Measurements from ENCODE around the gene GRAMD4.
"Not testable (repeated sequence)": the region's sequence is repeated elsewhere in the genome, so short reads cannot be mapped to it uniquely, and the experiment has no call there.

GRAMD4 gene

DNA sequence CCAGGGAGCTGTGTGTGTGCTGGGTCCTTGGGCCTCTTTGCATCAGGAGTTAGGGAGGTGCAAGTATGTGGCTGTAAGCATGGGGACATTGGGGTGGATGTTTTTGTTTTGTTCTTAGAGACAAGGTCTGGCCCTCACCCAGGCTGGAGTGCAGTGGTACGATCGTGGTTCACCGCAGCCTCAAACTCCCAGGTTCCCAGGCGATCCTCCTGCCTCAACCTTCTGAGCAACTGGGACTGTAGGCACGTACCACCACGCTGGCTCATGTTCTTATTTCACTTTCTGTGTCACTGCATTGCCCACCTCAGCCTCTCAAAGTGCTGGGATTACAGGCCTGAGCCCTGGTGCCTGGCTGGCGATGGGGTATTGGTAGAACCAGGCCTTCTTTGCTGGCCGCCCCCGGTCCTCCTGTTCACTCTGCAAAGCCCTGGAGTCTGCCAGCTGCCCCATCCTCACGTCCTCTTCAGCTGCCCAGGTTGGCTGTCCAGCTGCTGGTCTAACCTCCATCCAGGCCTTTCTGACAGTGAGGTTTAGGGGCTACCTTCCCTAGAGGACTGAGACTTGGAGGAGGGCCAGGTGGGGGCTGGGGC, 851 bp upstream of the GRAMD4 start:
- DNase-seq (ENCODE audit: low spot score) = no peak

DNA sequence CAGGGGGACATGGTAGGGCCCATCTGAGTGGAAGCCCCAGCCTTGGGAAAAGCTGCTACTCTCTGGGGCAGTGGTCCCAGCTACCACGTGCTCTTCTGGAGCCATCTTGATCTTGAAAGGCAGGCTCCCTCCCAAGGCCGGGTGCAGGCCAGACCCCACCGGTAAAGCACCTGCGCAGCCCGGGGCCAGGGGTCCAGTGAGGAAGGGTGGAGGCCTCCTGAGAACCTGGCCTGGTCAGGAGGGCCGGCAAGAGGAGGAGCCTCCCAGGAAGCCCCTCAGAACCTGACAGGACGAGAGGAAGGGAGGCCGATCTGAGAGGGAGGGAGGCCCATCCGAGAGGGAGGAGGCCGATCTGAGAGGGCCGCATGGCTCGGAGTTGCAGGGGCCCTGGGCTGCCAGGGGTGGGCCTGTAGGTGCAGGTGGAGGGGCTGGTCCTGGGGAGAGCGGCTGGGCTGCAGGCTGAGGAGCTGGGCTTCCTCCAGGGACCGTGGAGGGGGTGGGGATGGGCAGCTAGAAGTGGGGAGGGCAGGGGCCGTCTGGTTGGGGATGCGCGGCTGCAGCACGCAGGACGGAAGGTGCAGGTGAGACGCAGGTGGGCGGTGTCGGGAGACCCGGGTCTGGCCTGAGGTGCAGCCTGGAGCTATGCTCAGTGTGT, 529 bp downstream of the GRAMD4 start:
- no peak for DNase-seq (ENCODE audit: low spot score)

DNA sequence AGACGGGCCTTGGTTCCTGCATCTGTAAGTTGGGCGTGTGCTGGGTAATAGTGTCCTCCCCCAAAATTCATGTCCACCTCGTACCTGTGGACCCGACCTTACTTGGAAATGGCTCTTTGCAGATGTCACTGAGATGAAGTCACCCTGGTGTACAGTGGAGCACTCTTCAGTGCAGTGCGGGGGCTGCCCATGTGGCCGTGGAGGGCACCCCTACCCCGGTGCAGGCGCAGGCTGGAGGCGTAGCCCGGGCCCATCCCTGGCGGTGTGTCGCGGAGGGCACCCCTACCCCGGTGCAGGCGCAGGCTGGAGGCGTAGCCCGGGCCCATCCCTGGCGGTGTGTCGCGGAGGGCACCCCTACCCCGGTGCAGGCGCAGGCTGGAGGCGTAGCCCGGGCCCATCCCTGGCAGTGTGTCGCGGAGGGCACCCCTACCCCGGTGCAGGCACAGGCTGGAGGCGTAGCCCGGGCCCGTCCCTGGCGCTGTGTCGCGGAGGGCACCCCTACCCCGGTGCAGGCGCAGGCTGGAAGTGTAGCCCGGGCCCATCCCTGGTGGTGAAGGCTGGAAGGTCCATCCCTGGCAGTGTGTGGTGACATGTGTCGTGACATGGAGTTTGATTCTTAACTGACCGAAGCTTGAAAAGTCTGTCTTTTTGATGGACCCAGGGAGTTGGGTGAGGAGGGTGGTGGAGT, 1.2 kb downstream of the GRAMD4 start:
- DNase-seq (ENCODE audit: low spot score) = not testable (repeated sequence)

DNA sequence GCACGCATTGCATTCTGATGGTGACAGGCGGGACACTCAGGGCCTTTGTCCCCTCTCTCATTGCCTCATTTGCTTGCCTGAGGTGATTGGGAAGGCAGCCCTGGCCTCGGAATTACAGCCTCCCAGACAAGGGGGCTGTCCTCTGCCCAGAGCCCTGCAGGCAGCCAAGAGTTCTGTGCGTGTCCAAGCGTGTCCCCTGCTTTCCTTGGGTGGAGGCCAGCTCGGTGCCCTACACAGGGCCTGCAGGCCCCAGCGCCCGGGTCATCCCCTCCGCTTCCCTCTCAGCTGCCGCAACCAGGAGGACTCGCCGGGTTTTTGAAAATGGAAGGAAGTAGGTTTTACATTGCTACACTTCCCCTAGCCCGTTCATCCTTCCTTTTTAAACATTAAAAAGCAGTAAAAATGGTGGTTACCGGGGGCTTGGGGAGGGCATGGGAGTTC, 1.9 kb downstream of the GRAMD4 start:
- DNase-seq (ENCODE audit: low spot score) = no peak

DNA sequence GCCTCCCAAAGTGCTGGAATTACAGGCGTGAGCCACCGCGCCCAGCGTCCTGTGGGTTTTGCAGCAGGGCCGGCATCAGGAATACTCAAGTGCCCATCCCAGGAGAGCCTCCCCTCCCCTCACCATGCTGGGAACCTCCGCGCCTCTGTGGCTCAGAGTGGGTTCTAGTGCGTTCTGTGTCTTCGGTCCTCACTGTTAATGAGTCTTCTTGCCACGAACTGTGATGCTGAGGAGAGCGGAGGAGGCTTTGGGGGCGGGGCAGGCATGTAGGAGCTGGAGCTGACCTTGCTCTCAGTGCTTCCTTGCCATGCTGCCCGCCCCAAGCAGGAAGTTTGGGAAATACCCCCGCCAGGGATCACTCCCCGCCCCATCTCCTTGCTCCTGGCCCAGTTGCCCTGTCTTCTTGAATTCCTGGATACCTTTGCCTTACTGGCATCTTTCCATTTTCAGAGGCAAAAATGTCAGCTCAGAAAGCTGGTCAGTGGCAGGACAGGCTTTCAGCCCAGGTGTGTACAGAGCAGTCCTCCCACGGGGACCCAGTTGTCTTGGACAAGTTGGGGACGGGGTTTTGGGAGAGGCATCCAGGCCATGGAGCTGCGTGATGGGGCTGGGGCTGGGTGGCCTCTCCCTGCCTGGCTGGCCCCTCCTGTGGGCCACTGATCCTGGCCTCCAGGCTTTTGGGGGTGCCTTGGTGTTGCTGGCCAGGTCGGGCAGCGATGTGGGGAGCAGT, 5.1 kb downstream of the GRAMD4 start:
- no peak for DNase-seq (ENCODE audit: low spot score)

DNA sequence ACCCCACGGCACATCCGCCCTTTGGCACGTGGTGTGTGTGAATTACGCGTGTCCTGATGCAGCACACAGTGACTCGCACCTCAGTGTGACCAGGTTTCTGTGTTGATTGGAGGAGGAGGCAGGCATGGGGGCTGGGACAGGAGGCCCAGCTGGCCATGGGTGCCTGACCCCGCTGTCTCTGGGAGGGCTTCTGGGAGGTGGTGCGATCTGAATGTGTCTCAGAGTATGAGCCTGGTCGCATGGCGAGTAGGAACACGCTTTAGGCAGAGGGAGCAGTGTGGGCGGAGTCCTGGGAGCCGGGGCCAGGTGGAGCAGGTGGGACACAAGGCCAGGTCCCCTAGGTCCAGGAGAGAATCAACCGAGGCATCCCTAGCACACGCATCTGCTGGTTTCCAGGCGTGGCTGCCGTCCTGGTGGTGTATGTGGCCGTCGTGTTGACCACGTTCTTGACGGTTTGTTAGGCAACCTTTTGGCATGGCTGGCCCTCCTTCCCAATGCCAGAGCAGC, 5.7 kb downstream of the GRAMD4 start:
- DNase-seq (ENCODE audit: low spot score) = no peak

DNA sequence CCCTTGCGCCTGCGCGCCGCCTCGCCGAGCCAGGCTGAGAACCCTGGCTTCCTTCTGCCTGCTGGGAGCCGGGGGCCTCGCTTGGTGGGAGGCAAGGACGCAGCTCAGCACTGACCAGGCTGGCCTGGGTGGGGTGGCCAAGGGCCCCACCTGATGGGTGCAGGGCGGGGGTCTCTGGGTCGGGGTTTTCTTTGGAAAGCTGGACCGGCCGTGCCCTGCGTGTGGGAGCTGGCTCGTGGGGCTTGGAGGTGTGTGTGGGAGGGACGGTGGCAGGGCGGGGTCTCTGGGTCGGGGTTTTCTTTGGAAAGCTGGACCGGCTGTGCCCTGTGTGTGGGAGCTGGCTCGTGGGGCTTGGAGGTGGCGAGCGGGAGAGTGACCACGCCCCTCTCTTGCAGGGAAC, 6.2 kb downstream of the GRAMD4 start:
- DNase-seq (ENCODE audit: low spot score) = no peak

DNA sequence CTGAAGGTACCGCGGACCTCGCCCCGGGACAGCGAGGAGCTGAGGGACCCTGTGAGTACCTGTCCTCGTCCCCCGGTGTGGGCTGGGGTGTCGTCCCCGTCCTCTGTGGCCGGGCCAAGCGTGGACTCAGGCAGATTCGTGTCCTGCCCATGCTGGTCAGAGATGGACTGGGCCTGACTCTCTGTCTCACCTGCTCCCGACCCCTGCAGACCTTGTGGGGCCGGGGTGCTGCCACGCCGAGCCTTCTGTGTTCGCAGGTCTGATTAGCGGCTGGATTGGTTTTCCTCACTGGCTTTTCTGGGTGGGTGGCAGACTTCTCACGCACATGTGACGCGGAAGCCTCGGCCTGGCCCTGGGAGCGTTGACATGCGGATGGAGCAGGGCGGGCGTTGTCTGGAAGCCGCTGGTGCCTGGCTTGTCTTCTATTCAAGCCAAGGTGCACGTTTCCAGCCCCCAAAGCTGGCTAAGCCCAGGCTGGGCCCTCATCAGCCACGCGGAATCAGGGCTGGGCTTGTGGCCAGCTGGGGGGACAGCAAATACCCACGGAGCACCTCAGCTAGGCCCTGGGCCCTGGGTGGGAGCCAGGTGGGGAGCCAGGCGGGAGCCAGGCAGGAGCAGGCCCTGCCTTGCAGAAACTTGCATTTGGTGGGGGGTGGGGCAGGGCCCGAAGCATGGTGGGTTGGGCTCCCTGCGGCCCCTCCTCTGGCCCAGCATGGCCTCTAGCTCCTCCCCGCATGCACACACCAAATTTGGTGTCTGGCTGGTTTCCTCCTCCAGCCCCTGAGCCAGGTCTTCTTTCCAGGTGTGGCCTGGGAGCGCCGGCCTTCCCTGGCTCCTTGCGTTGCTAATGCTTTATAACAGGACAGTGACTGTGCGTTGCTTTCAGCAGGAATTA, 7.0 kb downstream of the GRAMD4 start:
- DNase-seq (ENCODE audit: low spot score) = no peak

DNA sequence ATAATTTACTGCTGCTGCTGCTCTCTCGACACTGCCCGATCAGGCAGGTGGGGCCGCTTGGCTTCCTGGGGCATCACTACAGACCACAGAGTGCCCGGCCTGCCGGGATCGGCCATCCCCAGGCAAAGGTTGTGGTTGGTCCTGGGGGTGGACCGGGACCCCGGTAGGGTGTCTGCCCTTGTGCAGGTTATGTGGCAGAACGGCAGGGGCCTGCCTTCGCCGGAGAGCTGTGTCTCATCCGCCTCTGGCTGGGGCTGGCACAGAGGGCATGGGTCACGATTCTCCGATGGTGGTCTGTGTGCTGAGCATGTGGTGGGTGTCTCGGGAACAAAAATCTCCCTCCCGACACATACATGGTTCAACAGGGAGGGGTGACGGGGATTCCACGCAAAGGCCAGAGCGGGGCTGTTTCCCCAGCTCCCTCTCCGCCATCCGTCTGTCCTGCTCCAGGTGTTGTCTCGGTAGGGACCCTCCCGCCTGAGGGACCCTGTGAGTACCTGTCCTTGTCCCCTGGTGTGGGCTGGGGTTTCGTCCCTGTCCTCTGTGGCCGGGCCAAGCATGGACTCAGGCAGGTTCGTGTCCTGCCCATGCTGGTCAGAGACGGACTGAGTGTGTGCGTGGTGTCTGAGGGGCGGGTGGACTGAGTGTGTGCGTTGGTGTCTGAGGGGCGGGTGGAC, 7.8 kb downstream of the GRAMD4 start:
- DNase-seq (ENCODE audit: low spot score) = no peak

DNA sequence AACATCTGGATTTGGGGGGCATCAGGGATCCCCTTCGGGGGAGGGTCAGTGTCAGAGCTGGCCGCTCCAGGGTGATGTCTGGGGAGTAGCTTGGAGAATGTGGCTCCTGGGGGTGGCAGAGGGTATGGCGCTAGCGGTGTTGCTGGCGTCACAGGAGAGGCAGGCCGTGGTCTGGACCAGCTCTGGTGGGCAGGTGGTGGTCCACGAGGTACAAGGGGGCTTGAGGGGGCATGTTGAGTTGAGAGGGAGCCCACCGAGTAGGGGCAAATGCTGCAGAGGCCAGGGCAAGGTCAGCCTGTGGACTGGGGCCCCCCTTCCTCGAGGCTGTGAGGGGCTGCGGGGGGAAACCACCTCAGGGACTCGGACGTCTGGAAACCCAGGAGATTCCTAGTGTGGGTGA, 8.6 kb downstream of the GRAMD4 start:
- DNase-seq (ENCODE audit: low spot score) = no peak

DNA sequence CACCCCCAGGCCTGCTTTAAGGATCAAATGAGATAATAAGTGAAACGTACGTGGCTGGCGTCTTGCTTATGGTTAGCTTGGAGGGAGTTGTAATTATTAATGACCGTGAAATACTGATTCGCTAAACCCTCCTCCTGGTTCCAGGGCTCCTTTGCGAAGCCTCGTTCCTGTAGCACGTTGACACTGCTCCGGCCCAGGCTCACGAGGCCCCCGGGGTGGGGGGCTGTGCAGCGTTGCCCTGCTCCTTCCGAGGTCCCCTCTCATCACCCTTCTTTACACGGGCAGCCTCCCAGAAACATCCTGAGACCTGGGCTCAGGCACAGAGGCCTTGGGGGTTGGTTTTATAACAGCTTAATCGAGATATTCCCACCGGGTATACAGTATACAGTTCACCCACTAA, 9.1 kb downstream of the GRAMD4 start:
- DNase-seq (ENCODE audit: low spot score) = no peak

DNA sequence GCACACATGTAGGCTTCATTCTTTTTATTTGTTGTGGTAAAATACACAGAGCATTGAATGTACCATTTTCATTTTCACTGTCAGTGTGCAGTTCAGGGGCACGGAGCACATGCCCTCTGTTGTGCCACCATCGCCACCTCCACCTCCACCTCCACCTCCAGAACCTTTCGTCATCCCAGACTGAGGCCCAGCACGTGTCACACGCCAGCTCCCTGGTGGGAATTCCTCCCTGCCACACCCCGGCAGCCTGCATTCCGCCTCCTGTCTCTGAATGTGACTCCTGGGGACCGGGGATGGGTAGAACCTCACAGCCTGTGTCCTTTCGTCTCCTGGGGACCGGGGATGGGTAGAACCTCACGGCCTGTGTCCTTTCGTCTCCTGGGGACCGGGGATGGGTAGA, 10.9 kb downstream of the GRAMD4 start:
- DNase-seq (ENCODE audit: low spot score) = no peak

DNA sequence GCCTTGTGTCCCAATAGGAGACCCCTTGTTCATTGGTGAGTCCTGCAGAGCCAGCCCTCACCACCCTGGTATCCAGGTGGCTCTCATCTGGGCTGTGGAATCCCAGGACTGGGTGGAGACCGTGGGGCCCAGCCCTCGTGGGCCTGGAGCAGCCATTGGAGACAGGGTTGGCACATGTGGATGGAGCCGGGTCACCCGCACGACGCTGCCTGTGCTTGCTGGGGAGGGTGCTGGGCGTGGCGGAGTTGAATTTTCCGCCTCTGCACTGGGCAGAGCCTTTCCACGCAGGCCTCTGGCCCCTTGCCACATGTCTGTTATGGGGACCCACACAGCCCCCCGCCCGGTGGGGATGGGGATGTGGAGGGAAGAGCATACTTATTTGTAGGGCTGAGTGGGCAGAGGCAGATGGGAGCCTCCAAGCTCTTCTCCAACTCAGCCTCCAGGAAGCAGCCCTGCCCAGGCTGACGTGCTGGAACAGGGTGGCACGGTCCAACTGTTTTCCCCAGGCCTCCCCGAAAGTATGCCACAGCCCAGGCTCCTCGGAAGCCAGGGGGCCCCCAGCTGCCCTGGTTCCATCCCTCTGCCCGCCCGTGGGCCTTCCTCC, 12.6 kb downstream of the GRAMD4 start:
- DNase-seq (ENCODE audit: low spot score) = no peak

DNA sequence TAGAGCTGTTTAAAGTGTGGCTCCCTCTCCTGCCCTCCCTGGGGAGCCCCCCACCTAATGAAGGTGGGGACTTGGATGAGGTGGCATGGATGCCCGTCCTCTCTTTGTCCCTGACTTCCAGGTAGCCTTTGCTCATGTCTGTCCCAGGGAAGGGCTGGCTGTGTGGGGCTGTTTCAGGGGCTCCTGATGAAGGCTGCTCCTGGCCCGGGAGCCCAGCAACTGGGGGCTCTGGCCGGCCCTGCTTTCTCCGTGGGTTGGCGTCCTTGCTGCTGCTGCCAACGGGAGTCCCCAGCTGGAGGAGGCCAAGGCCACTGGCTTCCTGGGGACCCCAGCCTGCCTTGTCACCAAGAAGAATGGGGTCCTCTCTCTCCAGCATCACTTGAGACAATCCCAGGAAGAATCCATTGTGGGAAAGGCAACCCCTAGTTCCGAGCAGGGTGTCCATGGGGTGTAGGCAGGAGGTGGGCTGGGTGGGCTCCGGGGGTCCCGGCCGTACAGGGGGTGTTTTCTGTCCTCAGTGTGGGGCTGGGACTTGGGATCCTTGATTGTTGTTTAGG, 13.2 kb downstream of the GRAMD4 start:
- no peak for DNase-seq (ENCODE audit: low spot score)

DNA sequence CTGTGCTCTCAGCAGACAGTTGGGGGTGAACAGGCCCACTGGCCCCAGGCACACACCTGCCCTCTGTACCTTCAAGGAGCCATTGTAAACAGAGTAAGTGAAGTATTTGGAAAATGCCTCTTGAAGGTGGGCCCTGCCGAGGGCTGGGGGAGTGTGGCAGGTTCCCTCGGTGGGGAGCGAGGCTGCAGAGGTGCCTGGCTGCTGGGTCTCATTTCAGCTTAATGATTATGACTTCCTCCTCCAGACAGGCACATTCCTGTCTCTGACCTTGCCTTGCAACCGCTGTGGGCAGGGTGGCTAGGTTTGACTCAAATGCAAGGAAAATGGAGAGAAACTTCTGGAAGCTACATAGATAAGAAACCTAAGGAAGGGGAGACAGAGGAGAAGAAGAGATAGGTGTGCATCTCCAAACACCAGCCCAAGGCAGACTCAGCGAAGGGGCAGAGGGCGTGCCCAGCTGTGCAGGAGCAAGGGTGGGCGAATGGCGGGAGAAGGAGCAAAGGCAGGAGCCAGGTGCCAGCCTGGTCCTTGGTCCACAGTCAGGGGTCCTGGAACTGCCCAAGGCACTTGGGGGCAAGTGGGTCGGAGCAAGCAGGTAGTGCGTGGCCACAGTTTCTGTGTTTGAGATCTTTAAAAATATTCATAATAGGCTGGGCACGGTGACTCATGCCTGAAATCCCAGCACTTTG, 14.0 kb downstream of the GRAMD4 start:
- DNase-seq (ENCODE audit: low spot score) = no peak

DNA sequence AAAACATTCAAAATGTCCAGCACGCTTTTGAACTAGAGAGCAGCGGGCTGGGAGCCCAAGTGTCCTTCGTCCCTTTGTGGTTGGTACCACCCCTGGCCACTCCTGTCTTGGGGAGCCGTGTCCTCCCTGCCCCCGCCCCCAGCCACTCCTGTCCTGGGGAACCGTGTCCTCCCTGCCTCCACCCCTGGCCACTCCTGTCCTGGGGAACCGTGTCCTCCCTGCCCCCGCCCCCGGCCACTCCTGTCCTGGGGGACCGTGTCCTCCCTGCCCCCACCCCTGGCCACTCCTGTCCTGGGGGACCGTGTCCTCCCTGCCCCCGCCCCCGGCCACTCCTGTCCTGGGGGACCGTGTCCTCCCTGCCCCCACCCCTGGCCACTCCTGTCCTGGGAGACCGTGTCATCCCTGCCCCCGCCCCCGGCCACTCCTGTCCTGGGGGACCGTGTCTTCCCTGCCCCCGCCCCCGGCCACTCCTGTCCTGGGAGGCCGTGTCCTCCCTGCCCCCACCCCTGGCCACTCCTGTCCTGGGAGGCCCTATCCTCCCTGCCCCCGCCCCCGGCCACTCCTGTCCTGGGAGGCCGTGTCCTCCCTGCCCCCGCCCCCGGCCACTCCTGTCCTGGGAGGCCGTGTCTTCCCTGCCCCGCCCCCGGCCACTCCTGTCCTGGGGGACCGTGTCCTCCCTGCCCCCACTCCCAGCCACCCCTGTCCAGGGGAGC, 14.9 kb downstream of the GRAMD4 start:
- DNase-seq (ENCODE audit: low spot score) = peak; percentile 66

DNA sequence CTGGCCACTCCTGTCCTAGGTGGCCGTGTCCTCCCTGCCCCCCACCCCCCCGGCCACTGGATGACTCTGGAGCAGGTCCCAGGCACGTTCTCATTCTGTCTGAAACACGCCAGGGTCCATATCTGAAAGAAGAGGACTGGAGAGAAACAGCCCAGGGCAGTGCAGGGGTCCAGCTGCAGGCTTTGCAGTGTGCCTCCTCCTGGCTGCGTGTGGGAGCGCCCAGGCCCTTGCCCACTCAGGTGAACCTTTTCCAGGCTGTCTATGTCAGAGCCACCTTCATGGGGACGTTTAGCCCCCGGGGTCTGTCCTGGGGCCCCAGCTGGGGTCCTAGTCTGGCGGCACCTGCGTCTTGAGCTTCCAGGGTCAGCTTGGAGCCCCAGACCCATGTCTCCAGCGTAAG, 15.6 kb downstream of the GRAMD4 start:
- no peak for DNase-seq (ENCODE audit: low spot score)

DNA sequence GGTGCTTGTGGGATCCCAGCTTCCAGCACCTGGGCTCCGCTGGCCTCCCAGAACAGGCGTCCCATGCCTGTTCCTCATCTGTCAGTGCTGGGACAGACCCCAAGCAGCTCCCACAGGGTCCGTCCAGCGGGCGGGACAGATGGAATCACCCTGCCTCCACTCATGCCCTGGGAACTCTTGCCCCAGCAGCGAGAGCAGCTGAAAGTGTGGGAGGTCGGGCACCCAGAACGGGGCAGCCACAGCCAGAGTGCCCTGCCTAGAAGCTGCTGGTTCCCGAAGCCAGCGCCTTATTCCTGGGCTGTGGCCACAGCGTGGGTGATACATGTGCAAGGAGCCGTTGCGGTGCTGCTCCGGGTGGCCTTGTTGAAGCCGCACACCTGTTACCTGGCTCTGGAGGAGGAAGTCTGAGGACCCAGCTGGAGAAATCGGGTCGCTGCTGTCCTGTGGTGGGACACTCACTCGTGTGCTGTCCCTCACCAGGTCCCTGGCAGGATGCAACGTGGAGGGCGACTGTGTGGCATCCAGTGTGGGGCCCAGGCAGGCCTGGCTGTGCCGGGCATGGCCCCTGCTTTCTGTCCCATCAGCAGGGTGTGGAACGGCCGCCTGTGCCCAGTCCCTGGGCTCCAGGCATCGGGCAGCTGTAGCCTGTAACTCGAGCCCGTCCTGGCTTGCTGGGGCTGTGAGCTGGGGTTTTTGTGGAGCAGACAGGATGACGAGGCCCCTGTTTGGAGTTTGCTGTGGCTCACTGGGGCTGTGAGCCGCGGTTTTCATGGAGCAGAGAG, 16.2 kb downstream of the GRAMD4 start:
- no peak for DNase-seq (ENCODE audit: low spot score)

All from AG08395 (cell line).